A673 (cell line): ENCODE measurements around the gene PRR33.

Experiments used
- EZH2 ChIP-seq: fragments of 200-600 bp; sonication (generic); IDR thresholded peaks from 2 replicates; pipeline ENCODE4 v1.6.1; 2017; ENCODE audit warnings: borderline replicate concordance, low read depth, mild to moderate bottlenecking, mixed read lengths, antibody characterized with exemption, low read length; ENCODE audit not compliant: poor library complexity, severe bottlenecking
- TF ChIP-seq, protein P1 (sequence below): fragments of 300-800, 200-600 bp; sonication (generic); conservative IDR thresholded peaks from 2 replicates; pipeline ENCODE4 v1.5.1; 2017; ENCODE audit warnings: low read depth, mild to moderate bottlenecking, antibody characterized with exemption, low read length, moderate library complexity, mixed read lengths

DNA sequence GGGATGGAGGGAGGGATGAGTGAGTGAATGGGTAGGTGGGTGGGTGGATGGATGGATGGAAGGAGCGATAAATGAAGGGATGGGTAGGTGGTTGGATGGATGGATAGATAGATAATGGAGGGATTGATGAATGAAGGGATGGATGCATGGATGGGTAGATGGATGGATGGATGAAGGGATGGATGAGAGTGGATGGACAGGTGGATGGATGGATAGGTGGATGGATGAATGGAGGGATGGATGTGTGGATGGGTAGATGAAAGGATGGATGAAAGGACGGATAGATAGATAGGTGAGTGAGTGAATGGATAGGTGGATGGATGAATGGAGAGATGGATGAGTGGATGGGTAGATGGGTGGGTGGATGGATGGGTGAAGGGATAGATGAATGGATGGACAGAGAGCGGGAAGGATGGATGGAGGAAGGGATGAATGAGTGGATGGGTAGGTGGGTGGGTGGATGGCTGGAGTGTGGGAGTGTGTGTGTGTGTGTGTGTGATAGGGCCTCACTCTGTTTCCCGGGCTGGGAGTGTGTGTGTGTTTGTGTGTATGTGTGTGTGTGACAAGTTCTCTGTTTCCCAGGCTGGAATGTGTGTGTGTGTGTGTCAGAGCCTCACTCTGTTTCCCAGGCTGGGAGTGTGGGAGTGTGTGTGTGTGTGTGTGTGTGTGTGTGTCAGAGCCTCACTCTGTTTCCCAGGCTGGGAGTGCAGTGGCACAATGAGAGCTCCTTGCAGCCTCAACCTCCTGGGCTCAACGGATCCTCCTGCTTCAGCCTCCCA lies 2.1 kb upstream of the PRR33 start:
- TF ChIP-seq, protein P1, sequence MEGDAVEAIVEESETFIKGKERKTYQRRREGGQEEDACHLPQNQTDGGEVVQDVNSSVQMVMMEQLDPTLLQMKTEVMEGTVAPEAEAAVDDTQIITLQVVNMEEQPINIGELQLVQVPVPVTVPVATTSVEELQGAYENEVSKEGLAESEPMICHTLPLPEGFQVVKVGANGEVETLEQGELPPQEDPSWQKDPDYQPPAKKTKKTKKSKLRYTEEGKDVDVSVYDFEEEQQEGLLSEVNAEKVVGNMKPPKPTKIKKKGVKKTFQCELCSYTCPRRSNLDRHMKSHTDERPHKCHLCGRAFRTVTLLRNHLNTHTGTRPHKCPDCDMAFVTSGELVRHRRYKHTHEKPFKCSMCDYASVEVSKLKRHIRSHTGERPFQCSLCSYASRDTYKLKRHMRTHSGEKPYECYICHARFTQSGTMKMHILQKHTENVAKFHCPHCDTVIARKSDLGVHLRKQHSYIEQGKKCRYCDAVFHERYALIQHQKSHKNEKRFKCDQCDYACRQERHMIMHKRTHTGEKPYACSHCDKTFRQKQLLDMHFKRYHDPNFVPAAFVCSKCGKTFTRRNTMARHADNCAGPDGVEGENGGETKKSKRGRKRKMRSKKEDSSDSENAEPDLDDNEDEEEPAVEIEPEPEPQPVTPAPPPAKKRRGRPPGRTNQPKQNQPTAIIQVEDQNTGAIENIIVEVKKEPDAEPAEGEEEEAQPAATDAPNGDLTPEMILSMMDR = no peak
- no peak for TF ChIP-seq EZH2
